Measurements from ENCODE around the gene ZMYM5. TPM values are rescaled to one million over a fixed set of nuclear protein-coding genes. Genes with fewer than 3 reads are reported as not detected.
"Not testable (repeated sequence)": the region's sequence is repeated elsewhere in the genome, so short reads cannot be mapped to it uniquely, and the experiment has no call there.

The ZMYM5 gene
- total RNA-seq, 1 donor from 2014 or later, result 4.1 TPM

- DNase-seq (ENCODE audit: low read depth), result no peak
- H3K4me3 ChIP-seq (ENCODE audit: low read depth, low read length), result no peak overlapping the region
- TF ChIP-seq CTCF (conservative IDR thresholded peaks at IDR 0.05; ENCODE audit: low read depth, low read length), result no peak
Measured at GRCh38 chr13:19817510-19818158, 45.8 kb downstream of the ZMYM5 start.

GRCh38 chr13:19817106-19817505 lies 46.3 kb downstream of the ZMYM5 start:
- H3K4me3 ChIP-seq (ENCODE audit: low read depth, low read length), result no peak overlapping the region
- no peak for DNase-seq (ENCODE audit: low read depth)
- no peak for TF ChIP-seq CTCF (conservative IDR thresholded peaks at IDR 0.05; ENCODE audit: low read depth, low read length)

- DNase-seq (ENCODE audit: low read depth); H3K4me3 ChIP-seq (ENCODE audit: low read depth, low read length): not testable (repeated sequence)
Measured at GRCh38 chr13:19815842-19816241, 47.6 kb downstream of the ZMYM5 start.

- no peak overlapping the region for H3K4me3 ChIP-seq (ENCODE audit: low read depth, low read length)
- no peak for TF ChIP-seq CTCF (conservative IDR thresholded peaks at IDR 0.05; ENCODE audit: low read depth, low read length)
Measured at GRCh38 chr13:19810996-19811881, 52.2 kb downstream of the ZMYM5 start.

DNA sequence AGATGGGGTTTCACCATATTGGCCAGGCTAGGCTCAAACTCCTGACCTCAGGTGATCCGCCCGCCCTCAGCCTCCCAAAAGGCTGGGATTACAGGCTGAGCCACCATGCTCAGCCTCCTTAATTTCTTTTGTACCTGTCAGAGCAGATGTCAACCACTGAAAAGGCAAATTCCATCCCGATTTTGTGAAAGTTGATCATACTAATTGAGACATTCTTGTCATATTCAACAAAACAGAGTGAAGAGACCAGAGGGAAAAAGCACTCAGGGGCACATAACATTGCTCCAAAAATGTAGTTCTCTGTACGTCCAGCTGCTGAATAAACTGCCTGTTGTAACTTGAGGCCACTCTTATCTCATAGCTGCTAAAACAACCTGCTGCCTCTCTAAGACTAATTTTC lies 53.3 kb downstream of the ZMYM5 start:
- no peak for TF ChIP-seq CTCF (conservative IDR thresholded peaks at IDR 0.05; ENCODE audit: low read depth, low read length)
- no peak overlapping the region for H3K4me3 ChIP-seq (ENCODE audit: low read depth, low read length)
- no peak for DNase-seq (ENCODE audit: low read depth)

More at GRCh38 chr13:19810996-19811881, 52.2 kb downstream of the ZMYM5 start:
- DNase-seq (ENCODE audit: low read depth), result no peak

DNA sequence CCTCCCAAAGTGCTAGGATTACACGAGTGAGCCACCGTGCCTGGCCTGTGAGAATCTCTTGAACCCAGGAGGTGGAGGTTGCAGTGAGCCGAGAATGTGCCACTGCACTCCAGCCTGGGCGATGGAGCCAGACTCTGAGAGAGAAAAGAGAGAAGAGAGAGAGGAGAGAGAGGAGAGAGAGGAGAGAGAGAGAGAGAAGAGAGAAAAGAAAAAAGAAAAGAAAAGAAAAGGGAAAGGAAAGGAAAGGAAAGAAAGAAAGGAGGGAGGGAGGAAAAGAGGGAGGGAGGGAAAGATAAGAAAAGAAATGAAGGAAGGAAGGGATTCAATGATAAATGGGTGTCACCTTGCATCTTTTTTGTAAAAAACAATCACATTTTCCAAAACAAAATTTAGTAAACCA lies 57.7 kb downstream of the ZMYM5 start:
- no peak overlapping the region for H3K4me3 ChIP-seq (ENCODE audit: low read depth, low read length)
- no peak for DNase-seq (ENCODE audit: low read depth)
- no peak for TF ChIP-seq CTCF (conservative IDR thresholded peaks at IDR 0.05; ENCODE audit: low read depth, low read length)

DNA sequence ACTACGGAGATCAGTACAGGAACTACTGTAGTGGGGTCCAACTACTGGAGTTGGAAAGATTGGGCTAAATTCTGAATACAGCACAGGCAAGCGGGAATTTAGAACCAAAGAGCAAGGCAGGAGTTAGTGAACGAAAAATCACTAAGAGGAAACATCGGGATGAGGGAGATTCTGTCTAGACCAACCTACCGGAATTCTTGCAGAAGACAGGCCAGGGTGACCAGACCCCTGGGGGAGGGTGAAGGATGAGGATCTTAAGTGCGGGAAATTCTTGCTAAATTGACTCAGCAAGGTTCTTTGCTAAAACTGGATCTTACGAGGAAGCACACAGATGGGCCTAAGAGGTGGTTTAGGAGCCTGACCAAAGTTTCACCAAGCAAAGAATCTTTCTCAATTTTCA lies 67.5 kb downstream of the ZMYM5 start:
- no peak overlapping the region for H3K4me3 ChIP-seq (ENCODE audit: low read depth, low read length)
- TF ChIP-seq CTCF (conservative IDR thresholded peaks at IDR 0.05; ENCODE audit: low read depth, low read length), result no peak
- DNase-seq (ENCODE audit: low read depth), result no peak
